NK-92 (cell line): Measurements from ENCODE around the gene MAPK8IP2.
"Not testable (repeated sequence)": the region's sequence is repeated elsewhere in the genome, so short reads cannot be mapped to it uniquely, and the experiment has no call there.

ENCODE experiments used
- DNase-seq: peaks from one replicate; lab custom pipeline; 2025; ENCODE audit not compliant: unreplicated experiment; lab: John Stamatoyannopoulos, UW

The MAPK8IP2 gene

DNA sequence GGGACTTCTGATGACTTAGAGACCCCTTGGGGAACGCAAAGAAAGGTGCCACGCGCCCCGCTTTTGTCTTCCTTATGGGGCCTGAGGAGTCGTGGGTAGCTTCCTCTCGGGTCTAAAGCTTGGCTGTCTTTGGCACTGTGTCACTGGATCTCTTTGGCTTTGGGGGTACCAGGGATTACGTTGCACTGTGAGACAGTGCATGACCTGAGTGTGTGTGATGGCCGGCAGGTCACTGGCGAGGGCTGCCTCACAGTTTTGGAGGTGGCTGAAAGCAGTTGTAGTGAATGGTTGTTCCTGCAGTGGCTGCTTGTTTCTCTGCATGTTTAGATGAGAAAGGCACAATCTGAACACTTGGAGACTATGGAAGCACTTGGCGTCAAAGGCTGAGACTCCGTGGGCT lies 33.2 kb downstream of the MAPK8IP2 start:
- DNase-seq: no peak

DNA sequence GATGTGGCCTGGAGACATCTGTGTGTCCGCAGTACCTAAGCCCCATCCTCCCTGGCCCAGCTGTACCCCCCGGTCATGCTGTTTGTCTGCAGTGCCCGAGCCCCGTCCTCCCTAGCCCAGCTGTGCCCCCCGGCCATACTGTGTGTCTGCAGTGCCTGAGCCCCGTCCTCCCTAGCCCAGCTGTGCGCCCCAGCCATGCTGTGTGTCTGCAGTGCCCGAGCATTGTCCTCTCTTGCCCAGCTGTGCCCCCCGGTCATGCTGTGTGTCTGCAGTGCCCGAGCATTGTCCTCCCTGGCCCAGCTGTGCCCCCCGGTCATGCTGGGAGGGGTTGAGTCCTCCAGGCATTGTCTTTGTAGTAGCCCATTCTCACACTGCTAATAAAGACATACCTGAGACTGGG lies 35.0 kb downstream of the MAPK8IP2 start:
- DNase-seq: no peak

DNA sequence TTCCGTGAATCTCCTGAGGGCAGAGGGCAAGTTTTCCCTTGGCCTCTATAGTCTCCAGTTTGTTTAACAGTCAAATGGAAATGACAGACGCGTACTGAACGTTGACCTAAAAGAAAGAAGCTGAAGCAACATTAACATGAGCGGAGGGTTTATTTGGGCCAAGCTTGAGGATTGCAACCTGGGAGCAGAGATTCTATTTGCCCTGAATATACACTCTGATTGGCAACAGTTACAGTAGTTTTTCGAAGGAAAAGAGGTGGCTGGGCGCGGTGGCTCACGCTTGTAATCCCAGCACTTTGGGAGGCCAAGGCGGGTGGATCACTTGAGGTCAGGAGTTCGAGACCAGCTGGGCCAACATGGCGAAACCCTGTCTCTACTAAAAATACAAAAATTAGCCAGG lies 39.7 kb downstream of the MAPK8IP2 start:
- not testable (repeated sequence) for DNase-seq

DNA sequence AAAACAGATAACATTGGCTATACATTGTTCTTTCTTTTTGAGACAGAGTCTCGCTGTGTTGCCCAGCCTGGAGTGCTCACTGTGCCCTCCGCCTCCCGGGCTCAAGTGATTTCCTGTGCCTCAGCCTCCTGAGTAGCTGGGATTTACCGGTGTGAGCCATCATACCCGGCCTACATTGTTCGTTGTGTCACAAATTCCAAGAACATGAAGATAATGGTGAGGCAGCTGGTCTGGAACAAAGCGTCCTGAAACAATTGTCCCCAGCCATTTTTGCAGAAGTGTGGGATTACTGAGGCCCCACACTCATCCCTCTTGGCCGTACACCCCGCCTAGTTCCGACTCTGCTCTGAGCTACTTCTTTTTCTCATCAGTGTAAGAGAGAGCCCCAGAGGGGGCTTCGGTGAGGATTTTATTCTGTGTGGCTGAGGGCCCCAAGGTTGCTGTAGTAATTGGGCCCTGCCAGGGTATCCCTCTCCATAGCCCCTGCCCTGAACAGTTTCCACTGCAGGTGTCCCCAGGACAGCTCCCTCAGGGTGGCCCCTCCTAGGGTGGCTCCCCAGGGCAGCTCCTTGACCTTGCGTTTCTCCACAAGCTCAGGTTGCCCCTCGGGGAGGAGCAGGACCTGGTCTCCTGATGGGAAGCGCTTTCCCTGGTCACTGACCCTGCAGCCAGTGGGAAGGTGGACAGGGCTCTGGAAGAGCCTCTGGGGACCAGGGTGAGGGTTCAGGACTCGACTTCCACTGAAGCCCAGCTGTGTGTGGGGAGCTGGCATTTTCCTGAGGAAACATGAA lies 40.5 kb downstream of the MAPK8IP2 start:
- no peak for DNase-seq

DNA sequence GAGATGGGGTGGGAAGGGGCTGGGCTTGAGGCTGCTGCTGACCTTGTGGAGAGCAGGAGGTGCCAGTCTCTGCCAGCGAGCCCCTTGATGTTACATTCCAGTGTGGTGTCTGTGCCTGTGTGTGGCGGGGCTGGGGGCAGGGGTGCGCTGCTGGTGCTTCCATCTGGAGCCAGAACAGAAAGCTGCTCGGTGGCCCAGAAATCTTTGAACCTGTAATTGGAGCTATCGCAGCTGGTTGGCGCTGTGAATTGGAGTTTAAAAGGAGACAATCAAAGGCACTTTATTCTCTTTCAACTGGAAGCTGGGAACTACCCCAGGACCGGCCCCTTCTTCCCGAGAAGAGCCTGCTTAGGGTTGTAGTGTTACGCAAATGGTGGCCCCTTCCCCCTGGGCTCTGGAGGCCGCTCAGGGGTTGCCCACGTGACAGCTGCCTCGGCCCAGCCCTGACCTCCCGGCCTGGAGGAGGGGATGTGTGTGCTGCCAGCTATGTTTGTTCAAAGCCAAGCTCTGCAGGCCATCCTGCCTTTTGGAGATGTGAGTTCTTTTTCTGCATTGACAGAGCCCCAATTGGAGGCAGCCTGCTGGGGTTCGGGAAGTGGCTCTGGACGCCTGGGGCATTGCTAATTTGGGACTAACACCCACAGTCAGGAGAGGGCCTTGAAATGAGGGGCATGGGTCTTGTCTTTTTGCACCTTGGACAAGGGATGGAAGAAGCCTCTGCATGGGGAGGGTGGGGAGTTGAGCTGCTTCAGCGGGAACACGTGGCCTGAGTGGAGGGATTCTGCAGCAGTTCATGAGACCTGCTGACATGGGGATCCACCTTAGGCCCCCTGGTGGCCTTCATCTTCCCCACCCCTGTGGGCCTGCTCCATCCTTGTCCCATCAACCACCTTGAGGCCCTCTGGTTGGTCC lies 41.4 kb downstream of the MAPK8IP2 start:
- no peak for DNase-seq

DNA sequence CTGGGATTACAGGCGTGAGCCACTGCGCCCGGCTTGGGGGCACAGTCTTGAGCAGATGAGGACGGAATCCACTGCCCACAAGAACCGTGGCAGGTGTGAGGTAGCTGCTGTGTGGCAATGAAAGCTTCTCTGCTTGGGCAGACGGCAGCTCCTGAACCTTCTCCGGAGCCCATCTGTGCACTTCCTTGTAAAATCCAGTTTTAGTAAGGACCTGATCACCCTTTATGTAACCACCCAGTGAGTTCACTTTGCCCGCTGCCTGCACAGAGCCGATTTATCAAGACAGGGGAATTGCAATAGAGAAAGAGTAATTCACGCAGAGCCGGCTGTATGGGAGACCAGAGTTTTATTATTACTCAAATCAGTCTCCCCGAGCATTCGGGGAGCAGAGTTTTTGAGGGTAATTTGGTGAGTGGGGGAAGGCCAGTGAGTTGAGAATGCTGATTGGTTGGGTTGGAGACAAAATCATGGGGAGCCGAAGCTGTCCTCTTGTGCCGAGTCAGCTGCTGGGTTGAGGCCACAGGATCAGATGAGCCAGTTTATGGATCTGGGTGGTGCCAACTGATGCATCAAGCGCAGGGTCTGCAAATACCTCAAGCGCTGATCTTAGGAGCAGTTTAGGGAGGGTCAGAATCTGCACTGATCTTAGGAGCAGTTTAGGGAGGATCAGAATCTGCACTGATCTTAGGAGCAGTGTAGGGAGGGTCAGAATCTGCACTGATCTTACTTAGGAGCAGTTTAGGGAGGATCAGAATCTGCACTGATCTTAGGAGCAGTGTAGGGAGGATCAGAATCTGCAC lies 42.6 kb downstream of the MAPK8IP2 start:
- not testable (repeated sequence) for DNase-seq

DNA sequence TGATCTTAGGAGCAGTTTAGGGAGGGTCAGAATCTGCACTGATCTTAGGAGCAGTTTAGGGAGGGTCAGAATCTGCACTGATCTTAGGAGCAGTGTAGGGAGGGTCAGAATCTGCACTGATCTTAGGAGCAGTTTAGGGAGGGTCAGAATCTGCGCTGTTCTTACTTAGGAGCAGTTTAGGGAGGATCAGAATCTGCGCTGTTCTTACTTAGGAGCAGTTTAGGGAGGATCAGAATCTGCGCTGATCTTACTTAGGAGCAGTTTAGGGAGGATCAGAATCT lies 43.2 kb downstream of the MAPK8IP2 start:
- DNase-seq: not testable (repeated sequence)

DNA sequence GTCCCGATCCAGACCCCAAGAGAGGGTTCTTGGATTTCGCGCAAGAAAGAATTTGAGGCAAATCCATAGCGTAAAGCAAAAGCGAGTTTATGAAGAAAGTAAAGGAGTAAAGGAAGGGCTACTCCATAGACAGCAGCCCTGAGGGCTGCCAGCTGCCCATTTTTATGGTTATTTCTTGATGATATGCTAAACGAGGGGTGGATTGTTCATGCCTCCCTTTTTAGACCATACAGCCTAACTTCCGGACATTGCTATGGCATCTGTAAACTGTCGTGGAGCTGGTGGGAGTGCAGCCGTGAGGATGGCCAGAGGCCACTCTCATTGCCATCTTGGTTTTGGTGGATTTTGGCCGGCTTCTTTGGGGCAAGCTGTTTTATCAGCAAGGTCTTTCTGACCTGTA lies 52.7 kb downstream of the MAPK8IP2 start:
- no peak for DNase-seq

DNA sequence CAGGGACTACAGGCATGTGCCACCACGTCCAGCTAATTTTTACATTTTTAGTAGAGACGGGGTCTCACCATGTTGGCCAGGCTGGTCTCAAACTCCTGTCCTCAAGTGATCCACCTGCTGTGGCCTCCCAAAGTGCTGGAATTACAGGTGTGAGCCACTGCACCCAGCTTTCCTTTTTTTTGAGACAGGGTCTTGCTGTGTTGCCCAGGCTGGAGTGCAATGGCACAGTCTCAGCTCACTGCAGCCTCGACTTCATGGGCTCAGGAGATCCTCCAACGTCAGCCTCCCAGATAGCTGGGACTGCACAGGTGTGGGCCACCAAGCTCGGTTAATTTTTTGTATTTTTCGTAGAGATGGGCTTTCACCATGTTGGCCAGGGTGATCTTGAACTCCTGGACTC lies 54.1 kb downstream of the MAPK8IP2 start:
- not testable (repeated sequence) for DNase-seq

DNA sequence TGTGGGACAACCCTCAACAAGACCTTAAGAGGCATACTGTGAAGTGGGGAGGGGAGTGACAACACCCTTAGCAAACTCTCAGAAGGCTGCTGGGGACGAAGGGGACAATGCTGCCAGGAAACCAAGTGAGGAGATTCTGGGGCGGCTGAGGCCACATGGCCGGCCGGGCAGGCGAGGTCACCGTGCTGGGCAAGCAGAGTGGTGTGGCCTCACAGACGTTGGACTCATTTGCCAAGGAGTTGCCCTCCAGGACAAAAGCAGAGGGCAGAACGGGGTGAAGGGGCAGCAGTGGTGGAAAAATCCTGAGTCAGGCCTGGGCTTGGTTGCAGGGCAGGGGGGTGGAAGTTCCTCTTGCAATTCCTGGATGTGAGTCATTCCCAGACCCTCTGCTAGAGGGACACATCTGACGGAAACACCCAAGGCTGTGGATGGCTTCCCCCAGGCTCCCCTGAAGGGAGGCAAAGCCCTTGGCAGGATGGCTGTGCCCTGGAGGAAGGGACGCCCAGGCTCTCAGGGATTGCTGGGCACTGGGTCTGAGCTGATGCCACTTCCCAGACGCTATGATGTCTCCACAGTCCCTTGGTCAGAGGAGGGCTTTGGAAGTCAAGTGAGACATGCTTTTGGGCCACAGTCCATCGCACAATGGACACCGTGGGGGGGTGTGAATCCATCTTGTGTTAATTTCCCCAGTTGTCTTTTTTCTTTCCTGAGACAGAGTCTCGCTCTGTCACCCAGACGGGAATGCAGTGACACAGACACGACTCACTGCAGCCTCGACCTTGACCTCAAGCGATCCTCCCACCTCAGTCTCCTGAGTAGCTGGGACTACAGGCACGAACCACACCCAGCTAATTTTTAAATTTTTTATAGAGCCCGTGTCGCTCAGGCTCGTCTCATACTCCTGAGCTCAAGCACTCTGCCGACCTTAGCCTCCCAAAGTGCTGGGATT lies 55.8 kb downstream of the MAPK8IP2 start:
- DNase-seq: no peak

DNA sequence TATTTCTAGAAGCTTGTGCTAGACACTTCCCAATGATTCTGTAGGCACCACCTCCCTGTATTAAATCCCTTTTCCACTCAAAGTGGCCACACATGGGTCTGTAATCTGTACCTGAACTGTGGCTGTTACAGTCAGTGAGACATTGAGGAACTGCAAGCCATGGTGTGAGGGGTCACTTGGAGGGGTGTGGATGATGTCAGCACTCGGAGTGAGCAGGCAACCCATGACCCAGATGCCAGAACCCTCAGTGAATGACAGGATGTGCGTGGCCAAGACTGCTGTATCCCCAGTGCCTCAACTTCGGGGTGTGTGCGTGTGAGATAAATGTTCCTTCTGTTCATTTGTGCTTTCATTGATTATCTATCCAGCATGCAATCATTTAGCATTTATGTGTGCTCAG lies 57.3 kb downstream of the MAPK8IP2 start:
- no peak for DNase-seq

DNA sequence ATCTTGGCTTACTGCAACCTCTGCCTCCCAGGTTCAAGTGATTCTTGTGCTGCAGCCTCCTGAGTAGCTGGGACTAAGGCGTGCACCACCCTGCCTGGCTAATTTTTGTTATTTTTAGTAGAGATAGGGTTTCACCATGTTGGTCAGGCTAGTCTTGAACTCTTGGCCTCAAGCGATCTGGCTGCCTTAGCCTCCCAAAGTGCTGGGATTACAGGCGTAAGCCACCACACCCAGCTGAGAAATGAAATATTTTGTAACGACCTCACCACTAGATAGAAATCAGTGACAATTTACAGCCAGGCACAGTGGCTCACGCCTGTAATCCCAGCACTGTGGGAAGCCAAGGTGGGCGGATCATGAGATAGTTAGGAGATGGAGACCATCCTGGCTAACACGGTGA lies 59.1 kb downstream of the MAPK8IP2 start:
- DNase-seq: not testable (repeated sequence)

DNA sequence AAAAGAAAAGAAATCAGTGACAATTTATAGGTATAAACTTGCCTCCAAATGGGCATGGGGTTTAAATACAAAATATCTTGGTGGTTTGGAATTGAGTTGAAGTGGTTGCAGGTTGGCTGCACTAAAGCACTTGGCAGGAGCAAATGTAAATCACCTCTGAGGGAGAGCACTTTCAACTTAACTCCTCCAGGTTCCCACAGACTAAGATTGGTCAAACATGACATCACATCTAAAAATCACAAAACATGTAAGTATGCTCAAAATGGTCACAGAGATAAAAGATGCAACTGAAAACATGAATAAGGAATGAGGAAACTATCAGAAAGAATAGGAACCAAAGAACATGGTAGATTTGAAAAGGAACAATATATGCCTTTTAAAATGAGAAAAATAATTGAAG lies 59.7 kb downstream of the MAPK8IP2 start:
- DNase-seq: no peak
